ENCODE results near the gene TMEM267.
"Not testable (repeated sequence)": the region's sequence is repeated elsewhere in the genome, so short reads cannot be mapped to it uniquely, and the experiment has no call there.

The TMEM267 gene

DNA sequence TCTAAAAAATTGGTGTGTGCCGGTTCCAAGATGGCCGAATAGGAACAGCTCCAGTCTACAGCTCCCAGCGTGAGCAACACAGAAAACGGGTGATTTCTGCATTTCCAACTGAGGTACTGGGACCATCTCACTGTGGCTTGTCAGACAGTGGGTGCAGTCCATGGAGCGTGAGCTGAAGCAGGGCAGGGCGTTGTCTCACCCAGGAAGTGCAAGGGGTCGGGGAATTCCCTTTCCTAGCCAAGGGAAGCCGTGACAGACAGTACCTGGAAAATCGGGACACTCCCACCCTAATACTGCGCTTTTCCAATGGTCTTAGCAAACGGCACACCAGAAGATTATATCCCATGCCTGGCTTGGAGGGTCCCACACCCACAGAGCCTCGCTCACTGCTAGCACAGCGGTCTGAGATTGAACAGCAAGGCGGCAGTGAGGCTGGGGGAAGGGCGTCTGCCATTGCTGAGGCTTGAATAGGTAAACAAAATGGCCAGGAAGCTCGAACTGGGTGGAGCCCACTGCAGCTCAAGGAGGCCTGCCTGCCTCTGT lies 81.1 kb downstream of the TMEM267 start:
- FAIRE-seq, result not testable (repeated sequence)

DNA sequence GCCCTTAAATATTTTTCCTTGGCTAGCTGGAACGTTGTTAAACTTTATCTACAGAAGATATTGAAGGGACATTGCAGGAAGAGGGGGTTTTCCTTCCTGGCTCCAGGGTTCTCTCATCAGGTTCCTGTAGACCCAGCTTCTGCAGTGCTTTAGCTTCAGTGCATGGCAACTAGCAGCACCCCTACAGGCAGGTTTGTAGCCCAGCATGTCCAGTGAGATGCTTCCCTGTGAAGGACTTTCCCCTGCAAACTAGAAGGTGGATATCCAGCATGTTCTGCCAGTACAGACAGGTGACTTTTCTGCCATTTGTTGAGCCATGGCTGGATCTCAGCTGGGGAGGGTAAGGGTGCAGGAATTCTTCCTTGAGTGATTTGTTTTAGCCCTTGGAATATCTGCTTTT lies 81.8 kb downstream of the TMEM267 start:
- no peak for FAIRE-seq

DNA sequence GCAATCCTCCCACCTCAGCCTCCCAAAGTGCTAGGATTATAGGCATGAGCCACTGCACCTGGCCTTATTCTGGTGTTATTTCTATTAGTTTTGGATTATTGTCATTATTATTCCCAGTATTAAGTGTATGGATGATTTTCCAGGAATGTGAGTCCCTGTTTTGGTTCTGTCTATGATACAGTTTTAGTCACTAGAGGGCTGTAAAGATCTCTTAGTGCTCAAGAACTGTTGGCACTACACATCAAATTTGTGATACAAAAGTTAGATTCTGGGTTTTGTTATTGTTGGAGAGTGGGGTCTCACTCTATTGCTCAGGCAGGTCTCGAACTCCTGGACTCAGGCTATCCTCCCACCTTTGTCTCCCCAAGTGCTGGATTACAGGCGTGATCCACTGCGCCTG lies 83.6 kb downstream of the TMEM267 start:
- no peak for FAIRE-seq

DNA sequence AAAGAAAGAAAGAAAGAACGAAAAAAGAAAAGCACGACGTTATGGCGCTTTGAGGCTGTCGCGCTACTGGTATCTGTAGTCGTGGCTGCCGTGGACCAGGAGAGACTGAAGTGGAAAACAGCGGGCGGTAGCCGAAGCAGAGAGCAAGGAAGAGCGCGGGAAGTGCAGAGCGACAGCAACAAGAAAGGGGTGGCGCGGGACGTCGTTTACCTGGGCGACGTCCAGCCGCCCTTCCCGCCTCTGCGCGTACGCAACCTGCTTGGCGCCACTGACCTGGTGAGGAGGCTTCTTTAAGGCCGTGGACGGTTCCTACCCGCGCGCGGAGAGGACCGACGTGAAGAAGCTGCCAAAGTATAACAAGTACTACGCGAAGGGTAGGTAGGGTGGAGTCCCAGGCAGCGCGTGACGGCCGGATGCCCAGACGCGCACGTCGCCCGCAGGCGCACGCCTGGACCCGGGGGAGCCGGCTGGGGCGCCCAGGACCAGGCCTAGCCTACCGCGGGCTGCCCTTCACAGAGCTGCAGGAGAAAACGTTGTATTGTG lies 86.8 kb downstream of the TMEM267 start:
- no peak for FAIRE-seq
